ENCODE data around the gene RABGAP1. TPM values are rescaled to one million over a fixed set of nuclear protein-coding genes. Genes with fewer than 3 reads are reported as not detected.

The RABGAP1 gene
- total and polyA plus RNA-seq, 3 donors from 2014 or later = 53.0 to 113 (median 94.0) TPM

GRCh38 chr9:123043081-123043939 is 102.5 kb downstream of the RABGAP1 start:
- Histone ChIP-seq H3K27me3 (no peaks in the 10 kb centered on the region), H3K4me3 (no peak overlapping the region), H3K36me3 (ENCODE audit: low read depth, missing control alignments) (no peaks in the 10 kb centered on the region), H3K9me3 (no peaks in the 10 kb centered on the region), H3K27ac (peak overlapping the region in 1 of 2 donors; percentile 28), H3K4me1 (no peaks in the 10 kb centered on the region)
- intact Hi-C loops (cut with DNase I; ENCODE audit: low total_unique reads) = no loop called here
- WGBS, 2 donors = 91% methylated on average over 5 of the region's 5 CpGs
- TF ChIP-seq POLR2A (IDR thresholded peaks at IDR 0.05) (no peak), CTCF (IDR thresholded peaks at IDR 0.05) (no peak)
- no peak for DNase-seq

- no peaks in the 10 kb centered on the region for H3K9me3 ChIP-seq
- H3K27ac ChIP-seq = no peak overlapping the region
- H3K36me3 ChIP-seq (ENCODE audit: low read depth, missing control alignments) = no peaks in the 10 kb centered on the region
- no peaks in the 10 kb centered on the region for H3K27me3 ChIP-seq
- H3K4me3 ChIP-seq = no peak overlapping the region
- 88 to 90% methylated on average over 4 of the region's 4 CpGs for WGBS, 2 donors
- H3K4me1 ChIP-seq = peaks cover 10% of the 10 kb centered on the region
- no peak for DNase-seq
- TF ChIP-seq CTCF (IDR thresholded peaks at IDR 0.05) (no peak), POLR2A (IDR thresholded peaks at IDR 0.05) (no peak)
- intact Hi-C loops (cut with DNase I; ENCODE audit: low total_unique reads) = no loop called here
Observed at GRCh38 chr9:123044586-123044985, 103.8 kb downstream of the RABGAP1 start.

GRCh38 chr9:123046406-123047195 is 105.8 kb downstream of the RABGAP1 start:
- Histone ChIP-seq H3K4me3 (no peak overlapping the region), H3K27me3 (no peaks in the 10 kb centered on the region), H3K36me3 (ENCODE audit: low read depth, missing control alignments) (no peaks in the 10 kb centered on the region), H3K27ac (no peak overlapping the region), H3K4me1 (peaks cover 22% of the 10 kb centered on the region), H3K9me3 (no peaks in the 10 kb centered on the region)
- WGBS, 2 donors = 69 to 77% methylated on average over 3 of the region's 3 CpGs
- DNase-seq = no peak
- TF ChIP-seq CTCF (IDR thresholded peaks at IDR 0.05) (no peak), POLR2A (IDR thresholded peaks at IDR 0.05) (no peak)
- intact Hi-C loops (cut with DNase I; ENCODE audit: low total_unique reads) = no loop called here

GRCh38 chr9:123048748-123049147 is 107.9 kb downstream of the RABGAP1 start:
- H3K27me3 ChIP-seq = no peaks in the 10 kb centered on the region
- H3K4me1 ChIP-seq = peaks cover 22% of the 10 kb centered on the region
- no peak for TF ChIP-seq CTCF (IDR thresholded peaks at IDR 0.05)
- no peak for TF ChIP-seq POLR2A (IDR thresholded peaks at IDR 0.05)
- DNase-seq = no peak
- peak overlapping the region in 1 of 2 donors; percentile 27 for H3K27ac ChIP-seq
- H3K36me3 ChIP-seq (ENCODE audit: low read depth, missing control alignments) = no peaks in the 10 kb centered on the region
- H3K9me3 ChIP-seq = no peaks in the 10 kb centered on the region
- intact Hi-C loops (cut with DNase I; ENCODE audit: low total_unique reads) = no loop called here
- 47 to 50% methylated on average over 2 of the region's 2 CpGs for WGBS, 2 donors
- no peak overlapping the region for H3K4me3 ChIP-seq

All from testis (tissue), 3 donors.